HG03108 (cell line): ENCODE results near the gene SEPTIN12.

Experiments
- ATAC-seq: cut with Tn5 transposase; IDR thresholded peaks from one replicate; pipeline ENCODE4 v1.9.1; 2021; ENCODE audit warnings: moderate library complexity; ENCODE audit not compliant: unreplicated experiment

Gene SEPTIN12

GRCh38 chr16:4787627-4788482 lies at the start of gene SEPTIN12:
TSS of gene SEPTIN12 (minus strand) at chr16:4788345. CDS start at chr16:4787645, 700 bp downstream.
- ATAC-seq: no peak

- no peak for ATAC-seq
Measured at GRCh38 chr16:4836727-4837126, 48.6 kb upstream of the SEPTIN12 start.

GRCh38 chr16:4833584-4833983 lies 45.4 kb upstream of the SEPTIN12 start:
- no peak for ATAC-seq

- no peak for ATAC-seq
Measured at GRCh38 chr16:4832698-4833343, 44.7 kb upstream of the SEPTIN12 start.

GRCh38 chr16:4831616-4832015 lies 43.5 kb upstream of the SEPTIN12 start:
- ATAC-seq: no peak

GRCh38 chr16:4830408-4830807 lies 42.3 kb upstream of the SEPTIN12 start:
- ATAC-seq: no peak

GRCh38 chr16:4828567-4829321 lies 40.6 kb upstream of the SEPTIN12 start:
- ATAC-seq: no peak

GRCh38 chr16:4826980-4827379 lies 38.8 kb upstream of the SEPTIN12 start:
- no peak for ATAC-seq

- no peak for ATAC-seq
Measured at GRCh38 chr16:4826526-4826925, 38.4 kb upstream of the SEPTIN12 start.

GRCh38 chr16:4825196-4825595 lies 37.1 kb upstream of the SEPTIN12 start:
- no peak for ATAC-seq

- no peak for ATAC-seq
Measured at GRCh38 chr16:4820652-4821051, 32.5 kb upstream of the SEPTIN12 start.

GRCh38 chr16:4814542-4815173 lies 26.5 kb upstream of the SEPTIN12 start:
- ATAC-seq: no peak

- ATAC-seq: no peak
Measured at GRCh38 chr16:4814046-4814445, 25.9 kb upstream of the SEPTIN12 start.

- ATAC-seq: no peak
Measured at GRCh38 chr16:4813251-4814003, 25.3 kb upstream of the SEPTIN12 start.

- ATAC-seq: no peak
Measured at GRCh38 chr16:4811773-4812172, 23.6 kb upstream of the SEPTIN12 start.

- ATAC-seq: no peak
Measured at GRCh38 chr16:4811242-4811641, 23.1 kb upstream of the SEPTIN12 start.

GRCh38 chr16:4806280-4806679 lies 18.1 kb upstream of the SEPTIN12 start:
- no peak for ATAC-seq

- ATAC-seq: no peak
Measured at GRCh38 chr16:4805231-4805630, 17.1 kb upstream of the SEPTIN12 start.

- ATAC-seq: no peak
Measured at GRCh38 chr16:4803898-4804762, 16.0 kb upstream of the SEPTIN12 start.
